HL-60 (cell line): ENCODE measurements around the gene PRSS22.

Experiments used
- DNase-seq, 2 experiments: peaks; one replicate each; pipeline ENCODE4 v3.0.0-alpha.2; 2010 to 2020; ENCODE audit warnings: low read depth in 1 of 2, low spot score in 1 of 2
- H3K27ac ChIP-seq: fragments of 250-450 bp; sonication (Bioruptor Pico); replicated peaks from 2 replicates; pipeline ENCODE4 v1.5.1; 2020; ENCODE audit warnings: mild to moderate bottlenecking, moderate library complexity
- H3K27me3 ChIP-seq: fragments of 250-450 bp; sonication (Bioruptor Pico); 2 replicates; pipeline ENCODE4 v1.5.1; 2021; ENCODE audit warnings: mild to moderate bottlenecking, moderate library complexity; ENCODE audit not compliant: insufficient read depth, poor library complexity, severe bottlenecking
- H3K4me3 ChIP-seq: replicated peaks from 2 replicates; pipeline ENCODE4 v1.5.1; 2011; ENCODE audit warnings: mild to moderate bottlenecking, control low read depth, low read length; ENCODE audit not compliant: insufficient read depth
- CTCF ChIP-seq: IDR thresholded peaks from one replicate; pipeline ENCODE4 v1.5.1; 2011; ENCODE audit warnings: low read length, control low read depth, inconsistent platforms; ENCODE audit not compliant: insufficient read depth
- GABPA ChIP-seq: IDR thresholded peaks from 2 replicates; pipeline ENCODE4 v1.6.1; 2012; ENCODE audit warnings: low read depth
- POLR2AphosphoS5 ChIP-seq: IDR thresholded peaks from 2 replicates; pipeline ENCODE4 v1.6.1; 2012; ENCODE audit warnings: low read depth
- SPI1 ChIP-seq: IDR thresholded peaks from 2 replicates; pipeline ENCODE4 v1.6.1; 2012; ENCODE audit warnings: low read depth, mild to moderate bottlenecking, borderline replicate concordance
- TF ChIP-seq, protein P1 (sequence below): IDR thresholded peaks from 2 replicates; pipeline ENCODE4 v1.6.1; 2012; ENCODE audit warnings: low read depth; ENCODE audit not compliant: insufficient replicate concordance

The PRSS22 gene

GRCh38 chr16:2841606-2842339 lies 16.2 kb downstream of the PRSS22 start:
- Histone ChIP-seq H3K27me3 (no peaks in the 10 kb centered on the region), H3K4me3 (no peak overlapping the region), H3K27ac (no peak overlapping the region)
- DNase-seq, result no peak
- TF ChIP-seq SPI1 (no peak), POLR2AphosphoS5 (no peak), GABPA (no peak), CTCF (no peak)
- TF ChIP-seq, protein P1, sequence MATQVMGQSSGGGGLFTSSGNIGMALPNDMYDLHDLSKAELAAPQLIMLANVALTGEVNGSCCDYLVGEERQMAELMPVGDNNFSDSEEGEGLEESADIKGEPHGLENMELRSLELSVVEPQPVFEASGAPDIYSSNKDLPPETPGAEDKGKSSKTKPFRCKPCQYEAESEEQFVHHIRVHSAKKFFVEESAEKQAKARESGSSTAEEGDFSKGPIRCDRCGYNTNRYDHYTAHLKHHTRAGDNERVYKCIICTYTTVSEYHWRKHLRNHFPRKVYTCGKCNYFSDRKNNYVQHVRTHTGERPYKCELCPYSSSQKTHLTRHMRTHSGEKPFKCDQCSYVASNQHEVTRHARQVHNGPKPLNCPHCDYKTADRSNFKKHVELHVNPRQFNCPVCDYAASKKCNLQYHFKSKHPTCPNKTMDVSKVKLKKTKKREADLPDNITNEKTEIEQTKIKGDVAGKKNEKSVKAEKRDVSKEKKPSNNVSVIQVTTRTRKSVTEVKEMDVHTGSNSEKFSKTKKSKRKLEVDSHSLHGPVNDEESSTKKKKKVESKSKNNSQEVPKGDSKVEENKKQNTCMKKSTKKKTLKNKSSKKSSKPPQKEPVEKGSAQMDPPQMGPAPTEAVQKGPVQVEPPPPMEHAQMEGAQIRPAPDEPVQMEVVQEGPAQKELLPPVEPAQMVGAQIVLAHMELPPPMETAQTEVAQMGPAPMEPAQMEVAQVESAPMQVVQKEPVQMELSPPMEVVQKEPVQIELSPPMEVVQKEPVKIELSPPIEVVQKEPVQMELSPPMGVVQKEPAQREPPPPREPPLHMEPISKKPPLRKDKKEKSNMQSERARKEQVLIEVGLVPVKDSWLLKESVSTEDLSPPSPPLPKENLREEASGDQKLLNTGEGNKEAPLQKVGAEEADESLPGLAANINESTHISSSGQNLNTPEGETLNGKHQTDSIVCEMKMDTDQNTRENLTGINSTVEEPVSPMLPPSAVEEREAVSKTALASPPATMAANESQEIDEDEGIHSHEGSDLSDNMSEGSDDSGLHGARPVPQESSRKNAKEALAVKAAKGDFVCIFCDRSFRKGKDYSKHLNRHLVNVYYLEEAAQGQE, result no peak

DNA sequence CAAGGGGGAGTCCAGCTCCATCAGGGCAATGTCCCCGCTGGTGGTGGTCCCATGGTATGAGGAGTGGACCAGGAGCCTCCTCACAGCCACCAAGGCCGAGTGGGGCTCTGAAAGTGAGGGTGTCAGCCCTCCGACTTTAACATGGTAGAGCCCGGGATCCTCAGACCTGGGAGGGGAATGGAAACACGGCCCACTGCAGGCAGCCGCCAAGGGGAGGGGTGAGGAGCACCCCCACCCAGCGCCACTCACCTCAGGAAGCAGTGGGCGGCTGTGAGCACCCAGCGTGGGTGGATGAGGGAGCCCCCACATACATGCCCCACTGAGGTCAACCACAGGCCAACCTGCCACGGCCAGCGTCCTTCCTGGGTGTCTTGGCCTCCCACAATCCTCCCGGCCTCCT lies 17.1 kb downstream of the PRSS22 start:
- H3K27ac ChIP-seq, result no peak overlapping the region
- H3K4me3 ChIP-seq, result no peak overlapping the region
- DNase-seq, result no peak
- no peaks in the 10 kb centered on the region for H3K27me3 ChIP-seq
- TF ChIP-seq, protein P1, result no peak
- TF ChIP-seq GABPA (no peak), CTCF (no peak), POLR2AphosphoS5 (no peak), SPI1 (no peak)

DNA sequence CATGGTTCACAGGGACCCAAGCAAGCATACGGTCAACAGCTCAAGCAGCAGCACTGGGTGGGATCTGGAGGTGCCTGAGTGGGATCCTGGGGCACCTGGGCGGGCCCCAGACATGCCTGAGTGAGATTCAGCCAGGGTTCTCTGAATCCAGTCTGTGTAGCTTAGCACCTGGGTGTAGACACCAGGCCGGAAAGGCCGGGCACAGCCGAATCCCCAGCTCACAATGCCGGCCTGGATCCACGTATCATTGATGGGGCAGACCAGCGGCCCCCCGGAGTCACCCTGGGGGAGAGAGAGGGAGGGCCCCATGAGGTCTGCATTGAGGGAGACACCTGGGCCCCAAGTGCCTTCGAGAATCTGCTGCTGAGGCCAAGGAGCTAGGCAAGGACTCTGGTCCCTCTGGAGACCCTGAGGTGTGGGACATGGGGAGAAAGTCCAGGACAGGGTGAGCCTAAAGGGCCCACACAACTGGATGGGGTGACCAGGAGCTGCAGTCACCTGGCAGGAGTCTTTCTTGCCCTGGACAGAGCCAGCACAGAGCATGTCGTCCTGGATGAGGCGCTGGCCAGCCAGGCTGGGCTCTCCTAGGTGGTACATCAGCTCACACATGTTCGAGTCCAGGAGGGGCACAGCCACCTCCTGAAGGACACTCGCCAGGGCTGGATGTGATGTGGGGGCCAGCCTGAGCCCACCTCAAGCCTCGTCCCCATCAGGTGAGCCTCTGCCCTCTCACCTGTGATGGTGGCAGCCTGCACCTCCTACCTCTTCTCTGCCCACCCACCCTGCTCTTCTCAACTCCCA lies 18.1 kb downstream of the PRSS22 start:
- Histone ChIP-seq H3K27ac (no peak overlapping the region), H3K27me3 (no peaks in the 10 kb centered on the region), H3K4me3 (no peak overlapping the region)
- DNase-seq, result no peak
- TF ChIP-seq, protein P1, result no peak
- TF ChIP-seq GABPA, result no peak
- no peak for TF ChIP-seq POLR2AphosphoS5
- no peak for TF ChIP-seq SPI1
- TF ChIP-seq CTCF, result no peak
